Pancreas (tissue), 10 donors: ENCODE data around the gene SPACDR. TPM values are rescaled to one million over a fixed set of nuclear protein-coding genes. Genes with fewer than 3 reads are reported as not detected.
"Not testable (repeated sequence)": the region's sequence is repeated elsewhere in the genome, so short reads cannot be mapped to it uniquely, and the experiment has no call there.

ENCODE experiments used
- ATAC-seq, 4 donors: fragments of 200-7000 bp; cut with Tn5 transposase; one replicate each; pipeline versions ENCODE4 v1.8.0 to v1.9.1; 2020; ENCODE audit warnings: mild to moderate bottlenecking in 4 of 4, moderate library complexity in 4 of 4
- DNase-seq, 6 donors: peaks; one replicate each; pipeline ENCODE4 v3.0.0-alpha.2; 2020
- FAIRE-seq: peaks from 2 replicates; lab custom pipeline; 2012; peaks lifted over from hg19 to GRCh38; lab: Jason Lieb, UNC
- H3K27ac ChIP-seq, 4 donors: fragments of 200-600 bp; sonication (generic); 1 replicate in 3 of 4; 2 replicates in 1 of 4; pipeline versions ENCODE4 v1.5.0 to v1.8.0; 2020
- H3K27me3 ChIP-seq, 4 donors: fragments of 200-600 bp; one replicate each; pipeline ENCODE4 v1.8.0; 2021
- H3K36me3 ChIP-seq, 3 donors: fragments of 200-600 bp; sonication (generic) in 1 of 3; one replicate each; pipeline versions ENCODE4 v1.5.0 to v1.8.0; 2020 to 2021
- H3K4me1 ChIP-seq, 3 donors: fragments of 200-600 bp; one replicate each; pipeline ENCODE4 v1.8.0; 2021
- H3K4me3 ChIP-seq, 4 donors: fragments of 200-600 bp; sonication (generic) in 2 of 4; one replicate each; pipeline versions ENCODE4 v1.5.0 to v1.8.0; 2020 to 2021
- H3K9me3 ChIP-seq, 4 donors: fragments of 200-600 bp; one replicate each; pipeline ENCODE4 v1.8.0; 2021
- whole genome bisulfite sequencing, 2 donors: extraction: QIAGEN DNeasy Blood & Tissue Kit; methylation state at CpG; one replicate each; pipeline ENCODE4 v1.1.7; 2013; 5-methylcytosine and 5-hydroxymethylcytosine counted together
- intact Hi-C, 3 donors: fragments of 100-400 bp; cut with DNase I; formaldehyde crosslinking; loops; one replicate each; pipeline versions ENCODE4 v1.11.1 to v1.14.2; 2022
- polyA plus RNA-seq, 2 donors: library from polyadenylated mRNA; stranded (reverse); fragments of 200-250 nt; gene quantifications; one replicate each; pipeline ENCODE4 v1.2.3, GENCODE V29; 2013
- total RNA-seq, 6 donors: library from RNA; stranded (reverse); fragmentation: NEBNext Ultra II Directional in 4 of 6; extraction: Animal tissue kit (Norgen Biotek cat#: 25700) in 4 of 6; gene quantifications; one replicate each; pipeline versions ENCODE4 v1.2.1 to v1.2.4, GENCODE V29; 2021 to 2023
- TF ChIP-seq, protein P1 (sequence below), 4 donors: fragments of 200-600 bp; sonication (generic) in 3 of 4; IDR thresholded peaks; one replicate each; pipeline versions ENCODE4 v1.5.0 to v1.8.0; 2021; ENCODE audit warnings: antibody characterized with exemption in 4 of 4
- donor health status: healthy with polysubstance abuse.
- donor health status: DM: no; HTN: no; CAD: no; lungs with moderate emphysema.
- donor health status: DM: no; HTN: no; CAD: no.
- donor health status: control.
- donor health status: control.
- donor health status: Bipolar disorder and iron deficiency.
- donor health status: DM: yes; HTN: yes; CAD: no.
- donor health status: DM: no; HTN: no; CAD: no.
- donor health status: DM: no; HTN: no; CAD: no.
- donor health status: DM: yes; HTN: yes; CAD: no.

SPACDR gene
- total and polyA plus RNA-seq, 8 donors = 0.24 to 0.68 (median 0.31) TPM; not detected in 4

DNA sequence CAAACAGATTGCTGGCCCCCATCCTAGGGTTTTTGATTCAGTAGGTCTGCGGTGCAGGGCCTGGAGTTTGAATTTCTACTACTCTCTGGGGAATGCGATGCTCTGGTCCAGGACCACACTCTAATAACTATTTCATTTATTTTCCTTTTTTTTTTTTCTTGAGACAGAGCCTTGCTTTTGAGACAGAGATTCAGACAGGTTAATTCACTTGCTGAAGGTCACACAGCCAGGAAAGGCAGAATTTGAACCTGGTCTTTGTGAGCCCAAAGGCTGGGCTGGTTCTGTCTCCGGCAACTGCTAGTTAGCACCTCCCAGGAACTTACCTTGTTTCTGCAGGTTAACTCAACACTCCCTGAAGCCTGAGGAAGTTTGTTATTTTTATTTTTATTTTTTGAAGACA is 11.5 kb downstream of the SPACDR start:
- ATAC-seq = no peak

DNA sequence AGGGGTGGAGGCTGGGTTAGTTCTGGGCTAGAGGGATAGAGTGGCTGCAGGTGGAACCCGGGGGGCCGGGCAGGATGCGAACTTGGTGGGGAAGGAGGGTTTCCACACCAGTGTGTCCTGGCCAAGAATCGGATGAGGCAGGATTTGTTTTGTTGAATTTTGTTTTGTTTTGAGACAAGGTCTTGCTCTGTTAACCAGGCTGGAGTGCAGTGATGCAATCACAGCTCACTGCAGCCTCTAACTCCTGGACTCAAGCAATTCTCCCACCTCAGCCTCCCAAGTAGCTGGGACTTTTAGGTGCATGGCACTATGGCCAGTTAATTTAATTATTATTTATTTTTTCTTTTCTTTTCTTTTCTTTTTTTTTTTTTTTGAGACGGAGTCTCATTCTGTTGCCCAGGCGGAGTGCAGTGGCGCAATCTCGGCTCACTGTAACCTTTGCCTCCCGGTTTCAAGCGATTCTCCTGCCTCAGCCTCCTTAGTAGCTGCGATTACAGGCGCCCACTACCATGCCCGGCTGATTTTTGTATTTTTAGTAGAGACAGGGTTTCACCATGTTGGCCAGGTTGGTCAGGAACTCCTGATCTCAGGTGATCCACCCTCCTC is 14.8 kb downstream of the SPACDR start:
- FAIRE-seq (no peak), ATAC-seq (no peak), DNase-seq (no peak)
- 88 to 89% methylated on average over 13 of the region's 13 CpGs for WGBS, 2 donors
- Histone ChIP-seq H3K27ac (no peak overlapping the region), H3K36me3 (no peaks in the 10 kb centered on the region), H3K4me3 (no peak overlapping the region), H3K27me3 (no peaks in the 10 kb centered on the region), H3K9me3 (no peaks in the 10 kb centered on the region), H3K4me1 (no peaks in the 10 kb centered on the region)
- TF ChIP-seq, protein P1, sequence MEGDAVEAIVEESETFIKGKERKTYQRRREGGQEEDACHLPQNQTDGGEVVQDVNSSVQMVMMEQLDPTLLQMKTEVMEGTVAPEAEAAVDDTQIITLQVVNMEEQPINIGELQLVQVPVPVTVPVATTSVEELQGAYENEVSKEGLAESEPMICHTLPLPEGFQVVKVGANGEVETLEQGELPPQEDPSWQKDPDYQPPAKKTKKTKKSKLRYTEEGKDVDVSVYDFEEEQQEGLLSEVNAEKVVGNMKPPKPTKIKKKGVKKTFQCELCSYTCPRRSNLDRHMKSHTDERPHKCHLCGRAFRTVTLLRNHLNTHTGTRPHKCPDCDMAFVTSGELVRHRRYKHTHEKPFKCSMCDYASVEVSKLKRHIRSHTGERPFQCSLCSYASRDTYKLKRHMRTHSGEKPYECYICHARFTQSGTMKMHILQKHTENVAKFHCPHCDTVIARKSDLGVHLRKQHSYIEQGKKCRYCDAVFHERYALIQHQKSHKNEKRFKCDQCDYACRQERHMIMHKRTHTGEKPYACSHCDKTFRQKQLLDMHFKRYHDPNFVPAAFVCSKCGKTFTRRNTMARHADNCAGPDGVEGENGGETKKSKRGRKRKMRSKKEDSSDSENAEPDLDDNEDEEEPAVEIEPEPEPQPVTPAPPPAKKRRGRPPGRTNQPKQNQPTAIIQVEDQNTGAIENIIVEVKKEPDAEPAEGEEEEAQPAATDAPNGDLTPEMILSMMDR (IDR thresholded peaks at IDR 0.05) = no peak
- intact Hi-C loops = no loop called here

More for the DNA sequence above, 11.5 kb downstream of the SPACDR start:
- no peaks in the 10 kb centered on the region for H3K9me3 ChIP-seq
- no peak for DNase-seq
- no peak overlapping the region for H3K4me3 ChIP-seq
- 91 to 92% methylated on average over 3 of the region's 3 CpGs for WGBS, 2 donors
- intact Hi-C loops = no loop called here
- H3K27ac ChIP-seq = no peak overlapping the region
- FAIRE-seq = no peak
- no peaks in the 10 kb centered on the region for H3K36me3 ChIP-seq
- no peaks in the 10 kb centered on the region for H3K4me1 ChIP-seq
- H3K27me3 ChIP-seq = no peaks in the 10 kb centered on the region
- TF ChIP-seq, protein P1 (IDR thresholded peaks at IDR 0.05) = no peak

DNA sequence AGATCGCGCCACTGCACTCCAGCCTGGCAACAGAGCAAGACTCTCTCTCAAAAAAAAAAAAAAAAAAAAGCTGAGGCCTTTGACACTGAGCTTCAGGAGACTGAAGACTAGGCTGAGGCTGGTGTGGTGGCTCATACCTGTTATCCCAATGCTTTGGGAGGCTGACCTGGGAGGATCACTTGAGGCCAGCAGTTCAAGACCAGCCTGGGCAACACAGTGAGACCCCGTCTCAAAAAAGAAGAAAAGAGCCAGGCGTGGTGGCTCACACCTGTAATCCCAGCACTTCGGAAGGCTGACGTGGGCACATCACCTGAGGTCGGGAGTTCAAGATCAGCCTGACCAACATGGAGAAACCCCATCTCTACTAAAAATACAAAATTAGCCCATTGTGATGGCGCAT is 16.7 kb downstream of the SPACDR start:
- FAIRE-seq, H3K36me3 ChIP-seq, ATAC-seq, H3K9me3 ChIP-seq, H3K4me3 ChIP-seq, H3K4me1 ChIP-seq, H3K27me3 ChIP-seq, H3K27ac ChIP-seq, intact Hi-C loops: not testable (repeated sequence)
- DNase-seq = peak in 2 of 6 donors; percentile 3 to 8
- WGBS, 2 donors = 95 to 100% methylated on average over 8 of the region's 8 CpGs

DNA sequence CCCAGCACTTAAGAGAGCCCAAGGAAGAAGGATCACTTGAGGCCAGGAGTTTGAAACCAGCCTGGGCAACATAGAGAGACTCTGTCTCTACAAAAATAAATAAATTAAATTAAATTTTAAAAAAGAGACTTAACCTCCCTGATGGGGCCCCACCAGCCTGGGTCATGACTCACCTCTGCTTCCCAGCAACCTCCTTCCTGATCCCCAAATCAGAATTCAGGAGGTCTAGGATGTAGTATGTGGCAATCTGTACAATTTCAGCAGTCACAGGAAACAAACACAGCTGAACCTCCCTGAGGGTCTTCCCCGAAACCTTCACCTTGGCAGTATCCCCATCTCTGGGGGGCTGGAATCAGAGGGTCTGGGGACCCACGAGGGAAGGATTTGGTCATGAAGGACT is 18.0 kb downstream of the SPACDR start:
- no peak overlapping the region for H3K4me3 ChIP-seq
- FAIRE-seq = no peak

DNA sequence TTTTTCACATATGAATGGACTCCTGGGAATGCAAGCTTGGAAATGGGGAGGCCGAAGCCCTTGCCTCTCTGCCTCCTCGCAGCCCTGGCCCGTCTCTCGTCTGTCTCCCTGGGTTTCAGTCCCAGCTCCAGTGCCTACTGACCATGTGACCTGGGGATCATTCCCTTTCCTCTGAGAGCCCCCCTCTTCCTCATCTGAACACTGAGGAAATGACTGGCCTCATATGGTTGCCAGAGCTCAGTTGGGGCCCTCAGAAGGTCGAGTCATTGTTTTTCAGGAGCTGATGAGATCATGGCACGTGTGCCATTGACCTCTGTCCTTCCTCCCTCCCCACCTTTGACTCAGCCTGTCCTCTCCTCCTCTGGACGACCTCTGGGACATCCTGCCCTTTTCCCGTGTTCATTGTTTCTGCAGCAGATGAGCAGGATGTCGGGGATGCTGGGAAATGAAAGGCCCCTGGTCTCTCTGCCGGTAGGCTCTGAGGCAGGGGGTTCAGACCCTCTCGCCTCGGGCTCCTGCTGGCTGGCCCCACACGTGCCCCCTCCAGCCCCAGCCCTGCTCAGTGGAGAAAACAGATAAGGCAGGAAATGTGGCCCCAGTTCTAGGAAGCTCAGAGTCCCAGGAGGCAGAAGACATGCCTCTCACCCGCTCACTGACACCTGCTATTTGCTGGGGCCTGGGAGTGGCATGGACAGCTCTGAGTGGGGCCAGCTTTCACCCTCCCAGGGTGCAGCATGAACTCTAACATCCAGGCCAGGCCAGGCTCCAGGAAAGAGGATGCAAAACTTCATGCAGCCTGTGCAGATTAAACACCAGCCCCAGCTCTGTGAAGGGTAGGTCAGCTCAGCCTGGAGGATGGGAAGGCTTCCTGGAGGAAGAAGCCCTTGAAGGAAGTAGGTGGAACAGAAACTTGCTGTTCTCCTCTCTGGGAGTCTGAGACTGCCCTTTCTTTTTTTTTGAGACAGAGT is 19.5 kb downstream of the SPACDR start:
- Histone ChIP-seq H3K4me3 (no peak overlapping the region), H3K27ac (peak overlapping the region in 2 of 4 donors; percentile 9 to 19), H3K36me3 (no peaks in the 10 kb centered on the region), H3K27me3 (no peaks in the 10 kb centered on the region), H3K9me3 (no peaks in the 10 kb centered on the region), H3K4me1 (no peaks in the 10 kb centered on the region)
- DNase-seq (peak in 3 of 6 donors; percentile 7 to 47 (median 30)), ATAC-seq (peak in 3 of 4 donors; percentile 38 to 57 (median 44)), FAIRE-seq (no peak)
- TF ChIP-seq, protein P1 (IDR thresholded peaks at IDR 0.05) = no peak
- WGBS, 2 donors = 40 to 46% methylated on average over 14 of the region's 14 CpGs
- intact Hi-C loops = no loop called here

More for the DNA sequence above, 18.0 kb downstream of the SPACDR start:
- Histone ChIP-seq H3K9me3 (no peaks in the 10 kb centered on the region), H3K36me3 (no peaks in the 10 kb centered on the region), H3K4me1 (no peaks in the 10 kb centered on the region), H3K27ac (no peak overlapping the region), H3K27me3 (no peaks in the 10 kb centered on the region)
- WGBS, 2 donors = 60 to 68% methylated on average over 2 of the region's 2 CpGs
- TF ChIP-seq, protein P1 (IDR thresholded peaks at IDR 0.05) = no peak
- ATAC-seq (no peak), DNase-seq (no peak)
- intact Hi-C loops = no loop called here
